Heart left ventricle (tissue), 16 donors: ENCODE results near the gene PAK2. TPM values are rescaled to one million over a fixed set of nuclear protein-coding genes. Genes with fewer than 3 reads are reported as not detected.
A peak's percentile ranks its signal among the peaks of the same experiment; 100 is the strongest.

Experiments
- ATAC-seq, 4 donors: fragments of 200-7000 bp; cut with Tn5 transposase; one replicate each; pipeline ENCODE4 v1.9.1; 2020 to 2022; ENCODE audit warnings: moderate library complexity in 4 of 4, mild to moderate bottlenecking in 3 of 4, moderate number of reproducible peaks in 1 of 4
- DNase-seq, 5 donors: peaks; one replicate each; pipeline ENCODE4 v3.0.0-alpha.2; 2020
- H3K27ac ChIP-seq, 12 donors: fragments of 200-600 bp; sonication (generic) in 4 of 12; one replicate each; pipeline versions ENCODE4 v1.5.0 to v1.8.0; 2016 to 2022; ENCODE audit warnings: mild to moderate bottlenecking in 2 of 12
- H3K27me3 ChIP-seq, 9 donors: fragments of 200-600 bp; sonication (generic) in 2 of 9; one replicate each; pipeline versions ENCODE4 v1.5.1 to v1.8.0; 2016 to 2022; ENCODE audit warnings: mild to moderate bottlenecking in 3 of 9
- H3K36me3 ChIP-seq, 9 donors: fragments of 200-600 bp; sonication (generic) in 2 of 9; one replicate each; pipeline versions ENCODE4 v1.5.0 to v1.8.0; 2018 to 2022; ENCODE audit warnings: mild to moderate bottlenecking in 2 of 9
- H3K4me1 ChIP-seq, 12 donors: fragments of 200-600 bp; sonication (generic) in 4 of 12; one replicate each; pipeline versions ENCODE4 v1.5.0 to v1.8.0; 2016 to 2022; ENCODE audit warnings: mild to moderate bottlenecking in 3 of 12
- H3K4me3 ChIP-seq, 12 donors: fragments of 200-600 bp; sonication (generic) in 4 of 12; one replicate each; pipeline versions ENCODE4 v1.5.0 to v1.8.0; 2017 to 2022; ENCODE audit warnings: mild to moderate bottlenecking in 9 of 12, moderate library complexity in 4 of 12
- H3K9me3 ChIP-seq, 12 donors: fragments of 200-600 bp; sonication (generic) in 4 of 12; one replicate each; pipeline versions ENCODE4 v1.5.0 to v1.8.0; 2016 to 2022; ENCODE audit warnings: mild to moderate bottlenecking in 1 of 12
- POLR2A ChIP-seq, 2 donors: fragments of 450-650 bp; IDR thresholded peaks; one replicate each; pipeline ENCODE4 v1.6.1; 2017; ENCODE audit warnings: antibody characterized with exemption in 2 of 2, mild to moderate bottlenecking in 2 of 2, moderate library complexity in 2 of 2
- WGBS, 4 donors: extraction: QIAGEN DNeasy Blood & Tissue Kit in 2 of 4; methylation state at CpG; one replicate each; pipeline versions ENCODE4 v1.1.5 to v1.1.7; 2013 to 2018; 5-methylcytosine and 5-hydroxymethylcytosine counted together
- intact Hi-C, 10 donors: fragments of 100-400 bp; cut with DNase I; formaldehyde crosslinking; loops; one replicate each; pipeline versions ENCODE4 v1.11.1 to v1.14.2; 2022
- polyA plus RNA-seq, 2 donors: library from polyadenylated mRNA; stranded (reverse); fragments of 200-250 nt; gene quantifications; one replicate each; pipeline ENCODE4 v1.2.3, GENCODE V29; 2013
- total RNA-seq, 9 donors: library from RNA; depleted of rRNA in 2 of 9; stranded (reverse); fragments of >200 nt in 2 of 9; fragmentation: NEBNext Ultra II Directional in 3 of 9; extraction: Animal tissue kit (Norgen Biotek cat#: 25700) in 3 of 9; gene quantifications; one replicate each; pipeline versions ENCODE4 v1.1.0 to v1.2.4, GENCODE V29; 2016 to 2023
- TF ChIP-seq, protein P1 (sequence below), 12 donors: fragments of 200-600 bp; sonication (generic) in 4 of 12; IDR thresholded peaks; one replicate each; pipeline versions ENCODE4 v1.5.0 to v1.8.0; 2018 to 2022; ENCODE audit warnings: antibody characterized with exemption in 12 of 12, mild to moderate bottlenecking in 5 of 12
- donor health status: ischemic (EF 13 %, LVEDD 7.1; RV severe dilation, severe dysfunction).
- donor health status: healthy with polysubstance abuse.
- donor health status: DM: no; HTN: yes; CAD: no.
- donor health status: DM: no; HTN: no; CAD: no.
- donor health status: ischemic (EF 25% LVEDD 6.9; RV normal size, moderate dysfunction).
- donor health status: ischemic (EF 25% LVEDD 5.7; RV mildly dilated, moderate dysfunction).
- donor health status: healthy.
- donor health status: DM: yes; HTN: yes; CAD: no.
- donor health status: ischemic (EF 35%, LVEDD 5.7; RV mildly dilated, moderate dysfunction).
- donor health status: nonischemic (EF 11% LVEDD 7.7; RV severe dilation, severe dysfunction).
- donor health status: DM: yes; HTN: yes; CAD: no.
- donor health status: PGD.
- donor health status: ischemic (EF 29% LVEDD 5.4; RV normal size, mild dysfunction).
- donor health status: nonischemic (EF 23%, LVEDD 6.1; RV moderate dilation, normal function).

Gene PAK2
- total and polyA plus RNA-seq, 11 donors, result 17.0 to 67.8 (median 48.3) TPM

DNA sequence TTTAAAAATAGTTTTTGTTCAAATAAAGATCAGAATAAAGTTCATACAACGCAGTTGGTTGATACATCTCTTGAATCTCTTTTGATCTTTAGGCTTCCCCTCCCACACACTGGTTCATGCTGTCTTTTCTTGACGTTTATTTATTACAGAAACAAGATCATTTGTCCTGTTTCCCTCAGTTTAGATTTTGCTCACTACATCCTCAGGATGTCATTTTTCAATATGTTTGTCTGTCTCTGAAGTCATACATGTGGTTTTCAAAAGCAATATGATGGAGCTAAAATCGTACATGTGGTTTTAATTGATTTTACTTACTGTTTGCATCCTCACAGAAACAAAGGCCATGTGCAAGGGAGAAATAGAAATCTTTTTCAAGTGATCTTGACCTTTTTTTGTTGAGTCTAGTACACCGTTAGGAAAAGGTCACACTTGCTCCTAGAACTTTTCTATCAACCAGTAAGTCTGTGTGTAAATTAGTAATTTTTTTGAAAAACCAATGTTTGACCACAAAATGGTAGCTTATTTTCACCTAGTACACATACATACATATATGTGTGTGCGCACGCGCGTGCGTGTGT is 64.3 kb downstream of the PAK2 start:
- DNase-seq (no peak), ATAC-seq (no peak)
- Histone ChIP-seq H3K4me3 (no peak overlapping the region), H3K27me3 (no peaks in the 10 kb centered on the region), H3K9me3 (no peaks in the 10 kb centered on the region), H3K36me3 (peaks cover 0 to 96% (median 70%) of the 10 kb centered on the region in 9 donors), H3K27ac (no peak overlapping the region), H3K4me1 (no peaks in the 10 kb centered on the region)
- intact Hi-C loops, result no loop called here
- 88 to 91% (median 90%) methylated on average over 9 of the region's 9 CpGs for WGBS, 4 donors
- no peak for TF ChIP-seq POLR2A (IDR thresholded peaks at IDR 0.05)
- TF ChIP-seq, protein P1, sequence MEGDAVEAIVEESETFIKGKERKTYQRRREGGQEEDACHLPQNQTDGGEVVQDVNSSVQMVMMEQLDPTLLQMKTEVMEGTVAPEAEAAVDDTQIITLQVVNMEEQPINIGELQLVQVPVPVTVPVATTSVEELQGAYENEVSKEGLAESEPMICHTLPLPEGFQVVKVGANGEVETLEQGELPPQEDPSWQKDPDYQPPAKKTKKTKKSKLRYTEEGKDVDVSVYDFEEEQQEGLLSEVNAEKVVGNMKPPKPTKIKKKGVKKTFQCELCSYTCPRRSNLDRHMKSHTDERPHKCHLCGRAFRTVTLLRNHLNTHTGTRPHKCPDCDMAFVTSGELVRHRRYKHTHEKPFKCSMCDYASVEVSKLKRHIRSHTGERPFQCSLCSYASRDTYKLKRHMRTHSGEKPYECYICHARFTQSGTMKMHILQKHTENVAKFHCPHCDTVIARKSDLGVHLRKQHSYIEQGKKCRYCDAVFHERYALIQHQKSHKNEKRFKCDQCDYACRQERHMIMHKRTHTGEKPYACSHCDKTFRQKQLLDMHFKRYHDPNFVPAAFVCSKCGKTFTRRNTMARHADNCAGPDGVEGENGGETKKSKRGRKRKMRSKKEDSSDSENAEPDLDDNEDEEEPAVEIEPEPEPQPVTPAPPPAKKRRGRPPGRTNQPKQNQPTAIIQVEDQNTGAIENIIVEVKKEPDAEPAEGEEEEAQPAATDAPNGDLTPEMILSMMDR (IDR thresholded peaks at IDR 0.05), result no peak

DNA sequence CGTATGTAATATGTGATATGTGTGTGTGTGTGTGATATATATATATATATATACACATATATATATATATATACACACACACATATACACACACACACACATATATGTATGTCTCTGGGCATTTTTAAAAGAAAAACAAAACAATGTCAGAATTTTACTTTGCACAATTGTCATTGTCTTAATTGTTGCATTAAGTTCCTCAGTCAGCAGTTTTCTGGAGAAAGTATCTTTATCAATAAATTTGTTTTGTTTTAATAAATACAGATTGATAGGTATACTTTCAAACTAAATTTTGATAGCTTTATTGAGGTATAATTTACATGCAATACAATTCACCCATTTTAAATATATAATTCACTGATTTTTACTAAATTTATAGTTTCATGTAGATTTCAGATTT is 65.1 kb downstream of the PAK2 start:
- H3K27ac ChIP-seq, result no peak overlapping the region
- intact Hi-C loops, result no loop called here
- peaks cover 0 to 96% (median 78%) of the 10 kb centered on the region in 9 donors for H3K36me3 ChIP-seq
- no peaks in the 10 kb centered on the region for H3K9me3 ChIP-seq
- no peaks in the 10 kb centered on the region for H3K4me1 ChIP-seq
- no peak overlapping the region for H3K4me3 ChIP-seq
- no peaks in the 10 kb centered on the region for H3K27me3 ChIP-seq
- ATAC-seq, result no peak
- TF ChIP-seq, protein P1 (IDR thresholded peaks at IDR 0.05), result no peak
- no peak for TF ChIP-seq POLR2A (IDR thresholded peaks at IDR 0.05)
- 39 to 100% (median 61%) methylated on average over 1 of the region's 1 CpG for WGBS, 4 donors
- DNase-seq, result no peak

GRCh38 chr3:196810963-196811581 is 71.4 kb downstream of the PAK2 start:
- no peak for ATAC-seq
- Histone ChIP-seq H3K9me3 (no peaks in the 10 kb centered on the region), H3K27me3 (no peaks in the 10 kb centered on the region), H3K27ac (no peak overlapping the region), H3K4me3 (no peak overlapping the region), H3K36me3 (peaks cover 0 to 96% (median 94%) of the 10 kb centered on the region in 9 donors), H3K4me1 (peaks cover 0 to 8% (median 0%) of the 10 kb centered on the region in 12 donors)
- no peak for TF ChIP-seq POLR2A (IDR thresholded peaks at IDR 0.05)
- TF ChIP-seq, protein P1 (IDR thresholded peaks at IDR 0.05), result no peak
- DNase-seq, result no peak
- intact Hi-C loops, result no loop called here
- 82 to 96% (median 91%) methylated on average over 2 to 3 of the region's 3 CpGs for WGBS, 4 donors

DNA sequence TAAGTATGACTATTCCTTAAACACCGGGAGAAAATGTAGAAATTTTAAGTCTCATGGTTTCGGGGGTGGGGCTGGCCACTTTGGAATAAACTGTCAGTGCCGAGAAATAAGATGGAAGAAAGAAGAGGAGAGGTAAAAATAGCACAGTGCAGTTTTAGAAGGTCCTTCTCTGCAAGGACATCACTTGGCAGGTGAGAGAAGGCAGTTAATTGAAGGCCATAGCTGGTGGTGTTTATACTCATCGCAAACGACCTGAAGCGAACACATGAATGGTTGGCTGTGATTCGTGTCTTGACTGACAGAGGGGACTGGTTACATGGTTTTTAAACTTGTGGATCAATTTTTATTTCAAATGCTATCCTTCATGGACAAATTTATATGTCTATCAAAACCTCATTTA is 73.2 kb downstream of the PAK2 start:
- Histone ChIP-seq H3K27me3 (no peaks in the 10 kb centered on the region), H3K9me3 (no peaks in the 10 kb centered on the region), H3K4me1 (peaks cover 0 to 8% (median 0%) of the 10 kb centered on the region in 12 donors), H3K27ac (peak overlapping the region in 4 of 12 donors; percentile 22 to 58 (median 36)), H3K4me3 (no peak overlapping the region), H3K36me3 (peaks cover 0 to 96% (median 85%) of the 10 kb centered on the region in 9 donors)
- DNase-seq (no peak), ATAC-seq (peak in 3 of 4 donors; percentile 82 to 89 (median 86))
- intact Hi-C loops, result no loop called here
- TF ChIP-seq, protein P1 (IDR thresholded peaks at IDR 0.05), result no peak
- TF ChIP-seq POLR2A (IDR thresholded peaks at IDR 0.05), result no peak
- WGBS, 4 donors, result 73 to 79% (median 74%) methylated on average over 7 of the region's 7 CpGs
